H9 (cell line): ENCODE measurements around the gene CRYBA2. TPM values are rescaled to one million over a fixed set of nuclear protein-coding genes. Genes with fewer than 3 reads are reported as not detected.

ENCODE experiments used
- DNase-seq: peaks from one replicate; pipeline ENCODE4 v3.0.0-alpha.2; 2017
- H2AFZ ChIP-seq: one replicate; pipeline ENCODE4 v1.6.1; 2013; ENCODE audit warnings: mild to moderate bottlenecking, low read length, control low read depth, moderate library complexity
- H2AK5ac ChIP-seq: 2 replicates; pipeline ENCODE4 v1.6.1; 2013; ENCODE audit warnings: low read length, control low read depth, mixed read lengths; ENCODE audit not compliant: insufficient read length
- H2BK120ac ChIP-seq: one replicate; pipeline ENCODE4 v1.6.1; 2013; ENCODE audit warnings: low read depth, mild to moderate bottlenecking, low read length, control low read depth, inconsistent platforms; ENCODE audit not compliant: poor library complexity, severe bottlenecking
- H2BK12ac ChIP-seq: 2 replicates; pipeline ENCODE4 v1.6.1; 2013; ENCODE audit warnings: low read length, control low read depth, mixed read lengths, low read depth; ENCODE audit not compliant: insufficient read length
- H2BK15ac ChIP-seq: 2 replicates; pipeline ENCODE4 v1.6.1; 2013; ENCODE audit warnings: low read depth, low read length, control low read depth
- H2BK20ac ChIP-seq: one replicate; pipeline ENCODE4 v1.6.1; 2013; ENCODE audit warnings: low read depth, mild to moderate bottlenecking, low read length, control low read depth, inconsistent platforms; ENCODE audit not compliant: poor library complexity, severe bottlenecking
- H2BK5ac ChIP-seq: 2 replicates; pipeline ENCODE4 v1.6.1; 2013; ENCODE audit warnings: low read length, control low read depth, mixed read lengths; ENCODE audit not compliant: insufficient read length
- H3K14ac ChIP-seq: 2 replicates; pipeline ENCODE4 v1.6.1; 2013; ENCODE audit warnings: low read length, control low read depth; ENCODE audit not compliant: insufficient read depth
- H3K18ac ChIP-seq: 2 replicates; pipeline ENCODE4 v1.6.1; 2013; ENCODE audit warnings: low read depth, mild to moderate bottlenecking, mixed read lengths, low read length, control low read depth; ENCODE audit not compliant: insufficient read length
- H3K23ac ChIP-seq: 2 replicates; pipeline ENCODE4 v1.6.1; 2013; ENCODE audit warnings: low read length, control low read depth, mixed read lengths, low read depth; ENCODE audit not compliant: insufficient read length
- H3K23me2 ChIP-seq: 2 replicates; pipeline ENCODE4 v1.6.1; 2013; ENCODE audit warnings: low read depth, mild to moderate bottlenecking, mixed read lengths, low read length, control low read depth; ENCODE audit not compliant: insufficient read length, poor library complexity, severe bottlenecking
- H3K27ac ChIP-seq: 2 replicates; pipeline ENCODE4 v1.5.1; 2013; ENCODE audit warnings: low read length, control low read depth, mixed read lengths, low read depth; ENCODE audit not compliant: insufficient read length
- H3K27me3 ChIP-seq: 2 replicates; pipeline ENCODE4 v1.6.1; 2013; ENCODE audit warnings: low read length, control low read depth, inconsistent platforms; ENCODE audit not compliant: insufficient read depth
- H3K4ac ChIP-seq: 2 replicates; pipeline ENCODE4 v1.6.1; 2013; ENCODE audit warnings: low read depth, mild to moderate bottlenecking, control low read depth, inconsistent platforms, low read length, moderate library complexity
- H3K4me1 ChIP-seq: 2 replicates; pipeline ENCODE4 v1.6.1; 2013; ENCODE audit warnings: low read length, control low read depth, inconsistent platforms; ENCODE audit not compliant: insufficient read depth
- H3K4me2 ChIP-seq: 2 replicates; pipeline ENCODE4 v1.6.1; 2013; ENCODE audit warnings: low read length, control low read depth, mixed read lengths; ENCODE audit not compliant: insufficient read length, insufficient read depth
- H3K56ac ChIP-seq: 2 replicates; pipeline ENCODE4 v1.6.1; 2013; ENCODE audit warnings: low read depth, mild to moderate bottlenecking, mixed read lengths, low read length, control low read depth; ENCODE audit not compliant: insufficient read length
- H3K79me1 ChIP-seq: 2 replicates; pipeline ENCODE4 v1.6.1; 2013; ENCODE audit warnings: low read depth, mild to moderate bottlenecking, moderate library complexity, low read length, control low read depth, inconsistent platforms; ENCODE audit not compliant: insufficient read depth, poor library complexity, severe bottlenecking
- H3K79me2 ChIP-seq: 2 replicates; pipeline ENCODE4 v1.6.1; 2013; ENCODE audit warnings: low read length, control low read depth, inconsistent platforms; ENCODE audit not compliant: insufficient read depth
- H3K9ac ChIP-seq: 2 replicates; pipeline ENCODE4 v1.6.1; 2013; ENCODE audit warnings: low read length, control low read depth, mixed read lengths; ENCODE audit not compliant: insufficient read length; ENCODE audit errors: extremely low read depth
- H3K9me3 ChIP-seq: one replicate; pipeline ENCODE4 v1.6.1; 2013; ENCODE audit warnings: low read depth, low read length, inconsistent platforms; ENCODE audit not compliant: control insufficient read depth
- H3T11ph ChIP-seq: one replicate; pipeline ENCODE4 v1.6.1; 2013; ENCODE audit warnings: mild to moderate bottlenecking, low read length, control low read depth, inconsistent platforms
- H4K20me1 ChIP-seq: one replicate; pipeline ENCODE4 v1.6.1; 2013; ENCODE audit not compliant: control insufficient read depth, insufficient read length, insufficient read depth
- H4K5ac ChIP-seq: 2 replicates; pipeline ENCODE4 v1.6.1; 2013; ENCODE audit warnings: low read depth, mild to moderate bottlenecking, mixed read lengths, low read length, control low read depth; ENCODE audit not compliant: insufficient read length
- H4K8ac ChIP-seq: replicated peaks from 2 replicates; pipeline ENCODE4 v1.6.1; 2013; ENCODE audit warnings: low read length, control low read depth, mixed read lengths, low read depth; ENCODE audit not compliant: insufficient read length
- H4K91ac ChIP-seq: 2 replicates; pipeline ENCODE4 v1.6.1; 2013; ENCODE audit warnings: low read depth, mild to moderate bottlenecking, moderate library complexity, mixed read lengths, low read length, control low read depth; ENCODE audit not compliant: insufficient read length
- H3K27ac Mint-ChIP-seq, 3 experiments: 2 replicates in 2 of 3; 3 replicates in 1 of 3; pipeline ENCODE4 v1.8.0; 2020 to 2021; ENCODE audit warnings: mixed read lengths in 3 of 3, mild to moderate bottlenecking in 1 of 3, moderate library complexity in 1 of 3
- H3K27me3 Mint-ChIP-seq: 2 replicates; pipeline ENCODE4 v1.8.0; 2021; ENCODE audit warnings: low read depth, mild to moderate bottlenecking, moderate library complexity, mixed read lengths
- H3K36me3 Mint-ChIP-seq, 3 experiments: 2 replicates in 2 of 3; 3 replicates in 1 of 3; pipeline ENCODE4 v1.8.0; 2020 to 2021; ENCODE audit warnings: low read depth in 3 of 3, mixed read lengths in 3 of 3; ENCODE audit not compliant: insufficient read depth in 1 of 3
- H3K4me1 Mint-ChIP-seq, 2 experiments: 2 replicates each; pipeline ENCODE4 v1.8.0; 2020; ENCODE audit warnings: mixed read lengths in 2 of 2
- H3K4me3 Mint-ChIP-seq, 2 experiments: 2 replicates in 1 of 2; 3 replicates in 1 of 2; pipeline ENCODE4 v1.8.0; 2020 to 2021; ENCODE audit warnings: mild to moderate bottlenecking in 2 of 2, mixed read lengths in 2 of 2, moderate library complexity in 1 of 2
- H3K9me3 Mint-ChIP-seq, 2 experiments: 2 replicates in 1 of 2; 3 replicates in 1 of 2; pipeline ENCODE4 v1.8.0; 2020; ENCODE audit warnings: mild to moderate bottlenecking in 2 of 2, mixed read lengths in 2 of 2, moderate library complexity in 1 of 2
- CTCF ChIP-seq: fragments of 200-600 bp; sonication (generic); conservative IDR thresholded peaks from 3 replicates; pipeline ENCODE4 v1.8.0; 2021; ENCODE audit warnings: antibody characterized with exemption, mild to moderate bottlenecking
- WGBS: extraction: QIAGEN DNeasy Blood & Tissue Kit; methylation state at CpG from one replicate; pipeline ENCODE4 v1.1.7; 2013; ENCODE audit warnings: missing lambda C conversion rate, low lambda C conversion rate, mixed read lengths; ENCODE audit not compliant: insufficient read length; ENCODE audit errors: extremely low coverage; 5-methylcytosine and 5-hydroxymethylcytosine counted together
- total RNA-seq: library from RNA; stranded (reverse); gene quantifications from 2 replicates; pipeline ENCODE4 v1.2.1, GENCODE V29; 2021

Gene CRYBA2
- total RNA-seq, 1 experiment from 2014 or later, result not detected

- no peak overlapping the region for H3T11ph ChIP-seq
- H2AFZ ChIP-seq, result no peak overlapping the region
- no peak overlapping the region for H3K23ac ChIP-seq
- no peak overlapping the region for H4K5ac ChIP-seq
- no peak overlapping the region for H3K27ac ChIP-seq
- H3K4ac ChIP-seq, result no peak overlapping the region
- no peaks in the 10 kb centered on the region; the same call in 1 of the 2 replicates for H3K27me3 ChIP-seq
- H2BK12ac ChIP-seq, result no peak overlapping the region
- no peak overlapping the region for H2BK15ac ChIP-seq
- no peak overlapping the region for H3K4me2 ChIP-seq
- peaks cover 6 to 7% of the 10 kb centered on the region in 2 experiments for H3K4me1 Mint-ChIP-seq
- no peak overlapping the region for H2BK120ac ChIP-seq
- no peak overlapping the region for H4K8ac ChIP-seq
- no peak overlapping the region for H3K27ac Mint-ChIP-seq
- H3K4me1 ChIP-seq, result no peaks in the 10 kb centered on the region
- no peak overlapping the region for H2AK5ac ChIP-seq
- no peaks in the 10 kb centered on the region for H4K20me1 ChIP-seq
- DNase-seq, result no peak
- no peaks in the 10 kb centered on the region for H3K79me2 ChIP-seq
- peaks cover 18% of the 10 kb centered on the region for H3K27me3 Mint-ChIP-seq
- no peak overlapping the region; the same call in 1 of the 2 replicates for H3K14ac ChIP-seq
- H3K79me1 ChIP-seq, result no peaks in the 10 kb centered on the region
- no peaks in the 10 kb centered on the region for H3K9me3 Mint-ChIP-seq
- H2BK5ac ChIP-seq, result no peak overlapping the region
- no peak overlapping the region for H3K9ac ChIP-seq
- no peak overlapping the region for H3K56ac ChIP-seq
- H2BK20ac ChIP-seq, result no peak overlapping the region
- H3K36me3 Mint-ChIP-seq, result no peaks in the 10 kb centered on the region
- no peak overlapping the region for H3K4me3 Mint-ChIP-seq
- WGBS, result no CpG with 5 or more reads among the region's 12 CpGs
- no peak for TF ChIP-seq CTCF
- no peaks in the 10 kb centered on the region for H3K9me3 ChIP-seq
- H3K23me2 ChIP-seq, result no peaks in the 10 kb centered on the region
- no peak overlapping the region for H3K18ac ChIP-seq
- H4K91ac ChIP-seq, result no peak overlapping the region
Measured at GRCh38 chr2:219022041-219022440, 28.8 kb upstream of the CRYBA2 start.
